Ammon's horn (tissue), 1 donor: Measurements from ENCODE around the gene SMCO3.
A peak's percentile ranks its signal among the peaks of the same experiment; 100 is the strongest.

Experiments used
- DNase-seq: peaks from one replicate; pipeline ENCODE4 v3.0.0-alpha.2; 2016; ENCODE audit warnings: low spot score

SMCO3 gene

DNA sequence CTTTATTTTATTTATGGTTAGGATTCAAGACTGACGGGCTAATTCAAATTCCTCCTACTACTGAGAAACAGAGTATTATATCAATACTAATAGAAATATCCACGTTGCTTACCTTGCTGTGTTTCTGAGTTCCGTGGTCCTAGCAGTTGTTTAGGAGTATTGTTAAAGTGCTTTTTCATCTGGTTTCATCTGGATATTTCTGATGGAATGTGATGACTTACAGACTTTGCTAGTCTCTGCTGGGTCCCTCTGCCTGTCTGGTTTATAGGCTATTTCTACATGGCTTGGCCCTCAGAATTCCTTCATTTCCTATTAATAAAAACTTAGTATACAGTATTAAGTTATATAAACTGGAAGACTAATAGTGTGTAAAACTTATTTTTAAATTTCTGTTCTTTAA, at the start of gene SMCO3:
Gene SMCO3 (minus strand): TSS at position 169 of the 400 bp plus-strand sequence. CDS start 7,502 bp downstream, outside the sequence.
- DNase-seq, result no peak

DNA sequence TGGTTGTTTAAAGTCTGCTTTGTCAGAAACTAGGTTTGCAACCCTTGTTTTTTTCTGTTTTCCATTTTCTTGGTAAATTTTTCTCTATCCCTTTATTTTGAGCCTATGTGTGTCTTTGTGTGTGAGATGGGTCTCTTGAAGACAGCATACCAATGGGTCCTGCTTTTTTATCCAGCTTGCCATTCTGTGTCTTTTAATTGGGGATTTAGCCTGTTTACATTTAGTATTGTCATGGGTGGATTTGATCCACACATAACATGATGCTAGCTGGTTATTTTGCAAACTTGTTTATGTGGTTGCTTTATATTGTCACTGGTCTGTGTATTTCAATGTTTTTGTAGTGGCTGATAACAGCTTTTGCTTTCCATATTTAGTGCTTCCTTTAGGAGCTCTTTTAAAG, 46.5 kb upstream of the SMCO3 start:
- DNase-seq, result no peak

DNA sequence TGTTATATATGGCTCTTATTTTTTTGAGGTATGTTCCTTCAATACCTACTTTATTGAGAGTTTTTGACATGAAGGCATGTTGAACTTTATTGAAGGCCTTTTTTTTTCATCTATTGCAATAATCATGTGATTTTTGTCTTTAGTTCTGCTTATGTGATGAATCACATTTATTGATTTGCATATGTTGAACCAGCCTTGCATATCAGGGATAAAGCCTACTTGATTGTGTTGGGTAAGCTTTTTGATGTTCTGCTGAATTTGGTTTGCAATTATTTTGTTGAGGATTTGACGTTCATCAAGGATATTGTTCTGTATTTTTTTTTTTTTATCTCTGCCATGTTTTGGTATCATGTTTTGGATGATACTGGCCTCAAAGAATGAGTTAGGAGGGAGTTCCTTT, 44.5 kb upstream of the SMCO3 start:
- no peak for DNase-seq

DNA sequence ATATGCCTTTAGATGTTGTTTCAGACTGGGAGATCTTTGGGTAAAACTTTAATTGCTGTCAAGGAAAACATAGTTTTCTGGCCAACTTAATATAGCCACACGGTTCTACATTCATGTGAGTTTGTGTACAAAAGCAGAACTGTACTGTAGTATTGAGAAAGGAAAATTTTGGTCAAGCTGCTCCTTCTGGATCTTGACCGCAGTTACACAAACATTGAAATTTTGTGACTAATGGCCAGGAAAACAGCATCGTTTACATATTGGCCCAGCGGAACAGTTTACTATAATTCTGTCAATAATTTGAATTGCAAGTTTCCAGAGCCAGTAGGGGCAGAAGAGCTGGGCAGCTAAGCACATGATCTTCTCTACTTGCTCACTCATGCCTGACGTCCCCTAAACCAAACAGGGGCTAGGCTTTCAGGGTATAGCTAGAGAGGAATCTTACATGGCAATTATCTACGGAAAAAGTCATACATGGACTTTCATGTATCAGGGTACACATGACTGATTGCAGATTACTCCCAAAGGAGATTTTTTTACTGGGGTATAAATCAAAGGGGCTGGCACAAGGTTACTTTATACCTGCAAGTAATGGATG, 40.7 kb upstream of the SMCO3 start:
- no peak for DNase-seq

DNA sequence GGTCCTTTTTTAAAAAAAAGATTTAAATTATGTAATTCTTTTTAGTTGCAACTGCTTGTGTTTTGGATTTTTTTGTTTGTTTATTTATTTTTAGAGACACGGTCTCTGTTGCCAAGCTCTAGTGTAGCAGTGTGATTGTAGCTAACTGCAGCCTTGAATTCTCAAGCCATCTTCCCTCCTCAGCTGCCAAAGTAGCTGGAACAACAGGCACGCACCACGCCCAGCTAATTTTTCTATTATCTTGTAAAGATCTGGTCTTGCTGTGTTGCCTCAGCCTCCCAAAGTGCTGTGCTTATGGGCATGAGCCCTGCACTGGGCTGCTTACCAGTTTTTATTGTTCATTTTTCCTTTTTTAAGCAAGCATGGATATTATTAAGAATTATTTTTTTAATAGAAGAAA, 40.0 kb upstream of the SMCO3 start:
- no peak for DNase-seq

DNA sequence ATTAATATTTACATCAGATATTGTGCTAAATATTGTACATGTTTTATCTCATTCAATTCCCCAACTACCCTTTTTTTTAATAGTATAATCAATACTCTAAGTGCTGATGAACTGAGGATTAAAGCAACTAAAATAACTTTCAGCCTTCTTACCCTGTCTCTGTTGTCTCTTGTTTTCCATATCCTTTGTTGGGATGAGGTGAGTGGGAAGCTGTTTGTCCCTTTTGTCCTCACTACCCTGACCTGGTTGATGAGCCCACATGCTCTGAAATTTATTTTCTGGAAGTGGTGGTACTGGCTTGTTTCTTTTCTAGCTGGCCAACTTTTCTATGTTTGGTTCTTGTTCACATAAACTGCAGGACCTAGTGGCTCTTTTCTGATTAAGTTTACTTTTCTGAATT, 38.9 kb upstream of the SMCO3 start:
- no peak for DNase-seq

DNA sequence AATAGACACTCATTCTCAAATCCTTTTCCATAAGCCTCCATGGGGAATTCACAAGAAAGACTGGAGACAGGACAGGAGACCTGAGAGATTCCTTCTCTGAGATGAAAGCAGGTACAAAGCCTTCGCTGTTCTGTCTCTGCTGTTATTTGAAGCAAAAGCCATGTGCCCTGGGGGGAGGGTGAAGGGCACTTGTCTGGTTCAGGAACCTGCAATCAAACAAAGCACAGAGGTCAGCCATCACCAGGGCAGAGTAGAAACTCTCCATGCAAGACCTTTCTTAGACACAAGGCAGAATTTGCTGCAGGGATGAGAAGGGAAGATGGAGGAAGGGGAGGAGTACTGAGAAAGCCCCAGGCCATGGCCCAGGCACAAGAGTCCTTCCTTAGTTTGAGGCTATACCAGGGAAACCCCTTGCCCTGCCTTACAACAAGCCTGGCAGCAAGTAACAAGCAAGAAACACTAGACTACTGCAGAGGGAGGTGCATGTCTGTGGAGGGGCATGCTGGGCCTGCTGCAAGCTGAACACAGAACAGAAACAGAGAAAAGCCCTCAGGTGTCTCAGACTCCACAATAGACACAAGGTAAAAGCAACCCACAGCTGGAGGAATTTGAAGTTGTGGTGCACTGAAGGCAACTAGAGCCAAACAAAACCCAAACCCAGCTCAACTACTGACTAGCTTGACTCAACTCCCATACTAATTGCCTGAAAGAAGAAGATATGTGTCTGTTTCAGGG, 37.1 kb upstream of the SMCO3 start:
- no peak for DNase-seq

DNA sequence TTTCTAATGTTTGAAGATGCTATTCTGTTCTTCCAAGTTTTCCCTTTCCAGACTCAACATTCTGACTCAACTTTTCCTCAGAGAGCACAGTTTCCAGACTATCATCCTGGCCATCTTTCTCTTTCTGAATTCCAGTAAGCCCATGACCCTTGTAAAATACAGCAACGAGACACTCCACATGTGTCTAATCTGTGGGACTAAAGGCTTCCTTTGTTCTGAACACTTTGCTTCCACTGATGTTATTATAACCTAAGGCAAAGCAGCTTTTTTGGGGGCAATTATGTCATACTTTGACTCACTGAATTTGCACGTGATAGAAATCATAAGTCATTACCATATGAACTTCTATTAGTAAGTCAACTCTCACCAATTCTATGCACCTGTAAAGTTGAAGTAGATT, 35.7 kb upstream of the SMCO3 start:
- no peak for DNase-seq

DNA sequence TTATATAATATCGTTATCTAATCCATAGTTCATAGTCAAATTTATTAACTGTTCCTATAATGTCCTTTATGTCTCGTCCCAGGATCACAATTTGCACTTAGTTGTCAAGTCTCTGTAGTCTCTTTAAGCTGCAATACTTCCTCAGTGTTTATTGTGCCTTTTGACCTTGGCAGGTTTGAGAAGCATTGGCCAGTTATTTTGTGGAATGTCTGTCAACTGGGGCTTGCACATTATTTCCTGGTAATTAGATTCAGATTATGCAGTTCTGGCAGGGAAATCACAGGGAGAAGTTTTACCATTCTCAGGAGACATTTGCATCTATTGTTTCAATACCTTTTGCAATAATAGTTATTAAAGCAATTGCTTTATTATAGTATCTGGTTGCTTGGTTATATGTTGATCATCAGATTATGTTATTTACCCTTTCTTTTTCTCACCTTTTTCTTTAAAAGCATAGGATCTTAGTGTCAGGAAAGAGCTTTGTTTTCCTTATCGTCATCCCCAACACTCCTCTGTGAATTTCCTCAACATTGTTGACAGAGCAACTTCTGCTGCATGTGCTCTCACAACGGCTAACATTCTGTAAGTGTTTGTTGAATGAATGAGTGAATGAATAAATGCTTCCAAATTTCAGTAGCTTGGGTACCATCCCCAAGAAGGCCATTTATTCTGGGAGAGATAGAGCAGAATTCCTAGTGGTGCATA, 33.0 kb upstream of the SMCO3 start:
- no peak for DNase-seq

DNA sequence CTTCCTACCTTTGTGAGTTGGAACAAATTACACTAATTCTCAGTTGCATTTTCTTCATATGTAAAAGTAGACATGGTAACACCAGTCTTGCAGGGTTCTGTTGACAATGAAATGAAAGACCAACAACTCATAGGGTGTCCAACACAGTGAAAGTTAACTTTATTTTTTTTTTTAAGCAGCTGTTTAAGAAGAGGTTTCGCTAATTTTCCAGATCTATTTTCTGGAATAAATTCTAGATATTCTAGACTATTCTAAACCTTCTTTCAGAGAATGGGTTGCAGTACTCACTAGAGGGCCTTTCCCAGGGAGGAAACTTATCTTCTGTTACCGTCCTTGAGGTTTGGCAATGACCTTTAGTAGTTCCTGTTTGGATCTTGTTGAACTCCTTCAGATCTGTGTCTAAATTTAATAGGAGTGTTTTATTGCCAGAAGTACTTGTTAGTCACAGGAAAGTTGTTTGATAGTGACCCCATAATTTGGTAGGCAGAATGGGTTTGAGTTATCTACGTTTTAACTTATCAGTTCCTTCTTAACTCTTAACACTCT, 32.1 kb upstream of the SMCO3 start:
- DNase-seq, result no peak

DNA sequence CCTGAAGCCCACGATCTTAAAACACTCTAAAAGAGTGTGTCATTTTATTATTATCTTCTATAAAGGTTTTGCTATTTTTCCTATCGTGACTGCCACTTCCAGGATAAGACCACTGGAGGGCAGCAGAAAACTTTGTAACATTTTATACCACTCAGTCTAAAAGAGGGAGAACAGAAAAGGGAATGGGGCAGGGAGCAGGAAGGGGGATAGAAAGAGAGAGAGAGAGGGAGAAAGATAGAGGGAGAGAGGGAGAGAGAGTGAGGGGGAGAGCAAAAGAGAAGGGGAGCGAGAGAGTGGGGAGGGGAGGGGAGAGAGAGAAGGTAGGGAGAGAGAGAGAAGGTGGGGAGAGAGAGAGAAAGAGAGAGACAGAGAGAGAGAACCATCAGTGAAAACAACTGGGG, 31.4 kb upstream of the SMCO3 start:
- peak; percentile 72 for DNase-seq

DNA sequence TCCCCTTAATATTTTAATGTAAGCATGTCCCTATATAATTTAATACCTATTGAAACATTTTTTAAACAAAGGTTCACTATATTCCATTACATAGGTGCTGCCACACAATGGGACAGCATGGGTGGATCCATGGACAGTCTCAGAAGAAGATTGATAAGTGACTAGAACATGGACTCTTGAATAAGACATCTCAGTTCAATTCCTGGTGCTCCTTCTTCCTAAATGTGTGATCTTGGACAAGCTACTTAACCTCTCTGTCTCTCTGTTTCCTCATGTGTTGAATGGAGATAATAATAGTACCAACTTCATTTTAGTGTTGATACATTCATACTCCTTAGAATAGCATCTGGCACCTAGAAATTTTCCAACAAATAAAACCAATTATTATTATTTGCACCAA, 30.4 kb upstream of the SMCO3 start:
- DNase-seq, result no peak

DNA sequence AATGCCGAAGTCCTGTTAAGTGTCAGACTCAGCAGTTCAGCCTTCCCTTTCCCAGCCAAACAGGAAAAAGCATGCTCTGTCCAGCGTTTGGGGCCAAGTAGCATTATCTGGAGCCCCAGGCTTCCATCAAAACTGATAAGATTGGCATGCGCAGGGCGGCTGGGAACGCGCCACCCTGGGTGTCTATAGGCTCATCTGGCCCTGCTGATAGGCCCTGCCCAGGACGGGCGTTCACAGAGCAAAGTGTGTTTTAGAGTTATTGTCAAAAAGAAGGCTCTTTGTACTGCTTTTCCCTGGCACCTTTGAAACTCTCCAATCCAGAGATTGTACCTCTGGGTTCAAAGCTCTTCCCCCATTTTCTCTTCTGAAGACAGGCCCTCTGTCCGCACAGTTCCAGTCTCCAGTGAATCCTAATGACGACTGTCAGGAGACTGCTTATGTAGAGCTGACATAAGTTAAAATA, 29.5 kb upstream of the SMCO3 start, which contains the start of gene ART4:
Gene ART4 (minus strand): TSS at position 102 of the 463 bp plus-strand sequence. CDS start 413 bp downstream, outside the sequence.
- DNase-seq, result no peak

DNA sequence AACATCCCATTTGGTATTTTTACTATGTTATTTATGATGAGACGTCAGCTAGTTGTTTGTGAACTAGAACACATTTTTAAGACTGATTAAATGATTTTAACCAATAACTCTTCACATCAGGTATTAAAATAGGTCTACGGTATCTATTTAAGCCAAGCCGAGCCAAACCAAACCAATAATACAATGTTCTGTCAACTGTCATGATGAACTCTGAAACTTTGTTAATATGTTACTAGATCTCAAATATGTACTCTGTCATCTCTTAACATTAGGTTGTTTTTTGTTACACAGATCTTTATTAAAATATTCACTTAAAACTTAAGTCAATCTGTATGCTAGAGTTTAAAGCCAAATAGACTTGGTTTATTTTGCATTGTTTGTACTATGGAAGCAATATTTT, 28.3 kb upstream of the SMCO3 start:
- no peak for DNase-seq

DNA sequence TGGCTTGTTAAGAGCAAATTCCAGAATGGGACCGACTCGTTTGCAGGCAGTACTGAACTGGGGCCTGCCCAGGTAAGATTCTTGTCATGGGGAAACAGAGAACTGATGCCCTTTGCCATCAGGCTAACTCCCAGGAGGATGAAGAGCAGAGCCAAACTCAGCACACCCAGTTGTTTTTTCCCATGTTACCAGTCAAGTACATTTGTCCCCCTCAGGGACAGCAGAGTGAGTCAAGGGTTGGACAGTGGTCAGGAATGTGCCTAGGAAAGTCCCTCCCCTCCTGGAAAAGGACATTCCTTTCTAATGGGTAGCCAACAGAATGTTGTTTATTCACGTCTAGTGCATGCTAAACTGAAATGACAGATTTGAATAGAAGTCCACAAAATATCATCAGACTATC, 27.8 kb upstream of the SMCO3 start:
- DNase-seq, result no peak

DNA sequence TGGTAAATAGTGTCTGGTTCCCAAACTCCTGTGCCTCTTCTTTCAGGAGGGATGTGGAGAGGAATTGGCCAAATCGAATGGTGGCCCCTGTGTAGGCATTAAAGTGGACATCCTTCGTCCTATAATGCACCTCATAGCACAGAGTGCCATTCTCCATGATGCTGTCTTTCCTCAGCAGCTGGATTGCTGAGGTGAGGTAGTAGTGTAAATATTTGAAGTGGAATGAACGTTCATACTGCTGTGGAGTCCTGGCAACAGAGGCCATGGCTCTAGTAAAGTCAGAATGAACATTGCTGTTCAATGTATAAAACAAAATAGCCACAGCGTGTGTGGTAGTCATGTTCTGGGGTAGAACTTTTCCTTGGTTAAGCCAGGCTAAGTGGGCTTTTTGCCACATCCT, 26.6 kb upstream of the SMCO3 start:
- DNase-seq, result no peak

DNA sequence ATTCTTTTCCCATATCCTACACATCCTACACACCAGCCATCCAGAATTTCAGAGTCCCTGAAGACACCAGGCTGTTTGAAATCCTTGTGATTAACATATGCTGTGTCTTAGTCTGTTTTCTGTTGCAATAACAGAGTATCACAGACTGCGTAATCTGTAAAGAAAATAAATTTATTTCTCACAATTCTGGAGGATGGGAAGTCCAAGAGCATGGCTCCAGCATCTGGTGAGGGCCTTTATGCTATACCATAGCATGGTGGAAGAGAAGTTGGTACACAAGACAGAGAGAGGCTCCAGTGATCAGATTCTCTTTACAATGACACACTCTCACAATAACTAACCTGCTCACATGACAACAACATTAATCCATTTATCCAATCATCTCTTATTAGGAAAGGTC, 25.3 kb upstream of the SMCO3 start:
- no peak for DNase-seq

DNA sequence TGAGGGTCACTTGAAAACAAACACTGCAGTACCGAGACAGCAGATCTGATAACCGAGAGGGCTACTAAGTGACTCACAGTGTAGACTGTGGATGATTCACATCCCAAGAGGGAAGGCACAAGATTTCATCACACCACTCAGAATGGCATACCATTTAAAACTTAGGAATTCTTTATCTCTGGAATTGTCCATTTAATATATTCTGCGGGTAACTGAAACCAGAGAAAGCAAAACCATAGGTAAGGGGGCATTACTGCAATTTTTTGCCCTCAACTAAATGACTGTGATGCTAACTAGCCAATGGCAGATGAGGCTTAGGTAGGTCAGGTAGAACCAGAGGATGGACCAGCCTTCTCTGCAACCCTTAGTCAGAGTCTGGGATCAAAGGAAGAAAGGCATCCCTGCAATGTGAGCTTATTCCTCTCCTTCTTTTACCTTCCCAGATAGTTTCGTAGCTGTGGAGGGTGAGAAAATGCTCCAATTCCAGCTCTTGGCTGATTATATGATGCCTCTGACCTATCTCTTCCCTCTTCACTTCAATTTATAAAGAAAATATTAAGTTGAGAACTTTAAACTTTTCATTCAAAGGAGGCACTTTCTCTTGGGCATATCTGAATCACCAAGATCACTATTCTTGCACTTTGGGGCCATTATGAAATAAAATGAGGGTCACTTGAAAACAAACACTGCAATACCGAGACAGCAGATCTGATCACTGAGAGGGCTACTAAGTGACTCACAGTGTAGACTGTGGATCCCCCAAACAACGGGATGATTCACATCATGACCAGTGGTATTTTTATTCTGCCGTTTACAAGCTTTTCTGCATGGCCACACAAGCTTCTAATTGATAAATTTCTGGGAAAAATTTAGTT, 22.6 kb upstream of the SMCO3 start:
- DNase-seq, result no peak

DNA sequence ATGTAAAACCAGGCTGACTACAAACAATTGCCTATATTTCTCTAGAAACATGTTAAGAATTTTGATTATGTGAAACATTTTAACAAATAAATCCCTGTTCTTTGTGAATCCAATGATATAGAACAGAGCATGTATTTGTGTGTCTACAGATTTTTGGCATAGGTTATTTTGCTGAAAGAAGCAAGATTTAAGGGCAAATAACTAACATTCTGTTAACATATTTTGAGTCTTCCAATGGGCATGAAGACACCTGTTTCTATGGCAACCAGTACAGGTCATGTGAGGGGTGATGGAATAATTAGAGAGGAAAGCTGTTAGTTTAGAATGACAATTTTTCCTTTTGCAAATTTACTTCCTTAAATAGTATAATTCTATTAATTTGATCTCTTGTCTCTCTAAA, 20.5 kb upstream of the SMCO3 start:
- DNase-seq, result no peak

DNA sequence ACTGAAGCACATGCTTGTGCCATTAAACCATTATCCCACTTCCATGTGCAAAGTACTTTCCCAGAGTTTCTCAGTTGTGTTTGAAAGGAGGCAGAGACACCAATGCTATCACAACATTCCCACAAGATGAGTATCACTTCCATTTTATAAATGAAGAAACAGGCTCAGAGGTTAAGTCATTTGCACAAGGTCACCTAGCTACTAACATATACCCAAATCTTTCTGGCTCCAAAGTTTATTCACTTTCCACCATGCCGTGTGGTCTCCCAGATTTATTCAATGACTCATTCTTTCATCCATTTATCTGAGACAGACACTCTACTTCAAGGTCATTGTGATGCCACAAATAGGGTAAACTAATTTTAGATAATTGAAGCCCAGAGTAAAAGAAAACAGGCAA, 20.0 kb upstream of the SMCO3 start:
- no peak for DNase-seq

DNA sequence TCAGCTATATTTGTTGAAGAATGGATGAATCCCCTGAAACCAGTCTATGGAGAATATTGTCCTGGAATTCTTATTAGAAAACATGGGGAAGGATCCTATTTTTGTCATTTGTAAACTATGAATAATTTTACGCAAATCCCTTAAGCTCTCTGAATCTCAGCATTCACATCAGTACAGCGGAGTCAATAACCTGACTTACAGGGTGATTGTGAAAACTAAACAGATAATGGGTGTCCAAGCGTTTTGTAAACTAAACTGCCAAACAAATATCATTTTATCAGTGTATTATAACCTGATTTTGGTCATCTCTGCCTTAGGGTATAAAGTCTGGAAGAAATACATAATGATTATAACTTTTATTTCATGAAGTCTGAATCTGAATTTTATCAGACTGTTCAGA, 19.4 kb upstream of the SMCO3 start:
- no peak for DNase-seq

DNA sequence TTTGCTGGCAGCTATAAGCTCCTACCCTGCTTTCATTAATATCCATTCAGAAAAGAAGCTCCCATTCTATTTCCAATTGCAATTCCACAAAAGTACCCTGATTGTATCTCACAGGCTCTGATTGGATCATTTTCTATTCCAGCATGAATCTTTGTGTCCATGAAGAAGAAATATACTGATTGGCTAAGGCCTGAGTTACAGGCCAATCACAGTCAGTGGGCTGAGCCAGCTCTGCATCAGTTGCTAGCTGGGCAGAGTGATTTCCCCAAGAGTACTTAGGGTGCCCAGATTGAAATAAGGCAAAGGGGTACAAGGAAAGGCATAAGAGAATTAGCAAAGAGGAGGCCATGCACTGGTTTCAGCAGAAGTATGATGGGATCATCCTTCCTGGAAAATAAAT, 14.9 kb upstream of the SMCO3 start:
- peak; percentile 25 for DNase-seq
